ENCODE results near the gene TXLNG.
A peak's percentile ranks its signal among the peaks of the same experiment; 100 is the strongest.

The TXLNG gene

GRCh38 chrX:16874458-16875095 lies 88.3 kb downstream of the TXLNG start:
- DNase-seq, result no peak

GRCh38 chrX:16876696-16877095 lies 90.4 kb downstream of the TXLNG start:
- DNase-seq, result no peak

GRCh38 chrX:16882169-16882568 lies 95.9 kb downstream of the TXLNG start:
- DNase-seq, result peak; percentile 24

GRCh38 chrX:16882702-16883486 lies 96.6 kb downstream of the TXLNG start:
- peak; percentile 58 for DNase-seq

- DNase-seq, result no peak
These were observed 97.2 kb downstream of the TXLNG start for GRCh38 chrX:16883487-16883804.

- no peak for DNase-seq
These were observed 99.4 kb downstream of the TXLNG start for GRCh38 chrX:16885628-16886027.

GRCh38 chrX:16892504-16893362 lies 106.5 kb downstream of the TXLNG start:
- DNase-seq, result peak; percentile 71
